BE2C (cell line): Measurements from ENCODE around the gene PHF14.

Experiments
- DNase-seq: peaks from one replicate; pipeline ENCODE4 v3.0.0-alpha.2; 2020
- H3K27me3 ChIP-seq: fragments of 250-450 bp; sonication (Bioruptor Pico); 2 replicates; pipeline ENCODE4 v1.5.1; 2020; ENCODE audit warnings: mild to moderate bottlenecking
- H3K36me3 ChIP-seq: fragments of 250-450 bp; sonication (Bioruptor Pico); 2 replicates; pipeline ENCODE4 v1.5.1; 2020; ENCODE audit warnings: mild to moderate bottlenecking
- H3K4me1 ChIP-seq: fragments of 250-450 bp; sonication (Bioruptor Pico); 2 replicates; pipeline ENCODE4 v1.5.1; 2020
- H3K4me3 ChIP-seq: 2 replicates; pipeline ENCODE4 v1.5.1; 2011; ENCODE audit warnings: low read depth, low read length
- H3K9me3 ChIP-seq: fragments of 250-450 bp; sonication (Bioruptor Pico); 2 replicates; pipeline ENCODE4 v1.5.1; 2020
- TF ChIP-seq, protein P1 (sequence below): IDR thresholded peaks from 2 replicates; pipeline ENCODE4 v1.5.1; 2012; ENCODE audit warnings: mild to moderate bottlenecking, low read depth, low read length

PHF14 gene

DNA sequence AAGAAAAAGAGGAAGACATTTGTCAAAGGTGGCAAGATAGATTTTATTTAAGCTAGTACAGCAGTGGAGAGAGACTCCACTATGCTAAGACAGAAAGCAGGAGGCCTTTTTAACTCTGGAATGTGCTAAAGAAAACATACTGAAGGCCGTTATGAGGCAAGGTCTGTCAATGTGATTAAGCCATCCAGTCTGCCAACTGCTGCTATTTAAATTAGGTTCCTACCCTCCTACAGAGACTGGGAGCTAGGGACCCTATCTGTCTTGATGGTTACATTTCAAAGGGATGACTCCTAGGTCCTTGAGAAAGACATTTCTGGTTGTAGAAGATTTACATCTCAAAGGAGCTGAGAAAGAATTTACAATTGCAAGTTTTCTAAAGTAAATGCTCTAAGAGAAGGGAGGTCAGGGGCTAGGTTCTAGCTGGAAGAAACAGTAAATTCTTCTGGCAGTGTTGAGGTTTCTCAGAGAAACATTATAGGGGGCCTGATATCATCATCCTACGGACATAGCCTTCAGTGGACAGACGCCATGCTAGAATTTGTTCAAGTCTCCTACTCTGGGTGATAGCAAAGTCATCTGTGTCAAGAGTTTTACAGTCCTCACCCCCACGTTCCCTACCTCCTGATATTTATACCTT lies 211.6 kb downstream of the PHF14 start:
- Histone ChIP-seq H3K4me3 (no peak overlapping the region), H3K27me3 (no peaks in the 10 kb centered on the region), H3K36me3 (no peaks in the 10 kb centered on the region), H3K4me1 (no peaks in the 10 kb centered on the region), H3K9me3 (no peaks in the 10 kb centered on the region)
- no peak for DNase-seq
- TF ChIP-seq, protein P1, sequence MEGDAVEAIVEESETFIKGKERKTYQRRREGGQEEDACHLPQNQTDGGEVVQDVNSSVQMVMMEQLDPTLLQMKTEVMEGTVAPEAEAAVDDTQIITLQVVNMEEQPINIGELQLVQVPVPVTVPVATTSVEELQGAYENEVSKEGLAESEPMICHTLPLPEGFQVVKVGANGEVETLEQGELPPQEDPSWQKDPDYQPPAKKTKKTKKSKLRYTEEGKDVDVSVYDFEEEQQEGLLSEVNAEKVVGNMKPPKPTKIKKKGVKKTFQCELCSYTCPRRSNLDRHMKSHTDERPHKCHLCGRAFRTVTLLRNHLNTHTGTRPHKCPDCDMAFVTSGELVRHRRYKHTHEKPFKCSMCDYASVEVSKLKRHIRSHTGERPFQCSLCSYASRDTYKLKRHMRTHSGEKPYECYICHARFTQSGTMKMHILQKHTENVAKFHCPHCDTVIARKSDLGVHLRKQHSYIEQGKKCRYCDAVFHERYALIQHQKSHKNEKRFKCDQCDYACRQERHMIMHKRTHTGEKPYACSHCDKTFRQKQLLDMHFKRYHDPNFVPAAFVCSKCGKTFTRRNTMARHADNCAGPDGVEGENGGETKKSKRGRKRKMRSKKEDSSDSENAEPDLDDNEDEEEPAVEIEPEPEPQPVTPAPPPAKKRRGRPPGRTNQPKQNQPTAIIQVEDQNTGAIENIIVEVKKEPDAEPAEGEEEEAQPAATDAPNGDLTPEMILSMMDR = no peak

DNA sequence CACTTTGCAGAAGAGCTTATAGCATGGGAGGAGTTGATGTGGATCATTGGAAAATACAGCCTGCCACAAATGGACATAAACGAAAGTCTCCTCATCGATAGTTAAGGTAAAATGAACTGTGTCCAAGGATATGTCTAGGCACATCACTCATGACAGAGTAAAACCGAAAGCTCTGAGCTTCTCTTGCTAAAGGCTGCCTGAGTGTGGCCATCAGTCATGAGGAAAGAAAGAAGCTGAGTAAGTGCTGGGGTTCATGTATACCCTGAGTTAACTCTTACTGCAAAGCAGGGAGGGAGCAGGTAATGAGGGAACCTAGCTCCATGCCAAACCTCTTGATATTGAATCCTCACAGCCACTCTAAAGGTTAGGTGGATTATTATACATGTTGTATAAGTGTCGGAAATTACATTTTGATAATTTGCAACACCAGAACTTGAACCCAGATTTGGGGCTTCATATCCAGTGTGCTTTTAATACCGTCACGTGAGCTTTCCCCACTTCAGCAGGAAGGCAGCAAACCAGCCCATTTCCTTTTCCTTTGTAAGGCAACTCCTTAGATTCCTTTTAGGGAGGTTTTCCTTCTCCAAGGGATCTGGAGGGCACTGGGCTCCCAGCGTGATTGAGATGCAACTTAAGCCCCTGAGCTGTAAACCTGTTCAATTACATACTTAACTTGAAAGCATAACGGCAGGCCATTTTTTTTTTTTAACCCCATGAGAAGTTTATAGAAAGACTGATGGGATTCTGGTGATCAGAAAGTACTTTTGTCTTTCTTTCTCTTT lies 215.0 kb downstream of the PHF14 start:
- Histone ChIP-seq H3K4me3 (no peak overlapping the region), H3K27me3 (no peaks in the 10 kb centered on the region), H3K36me3 (no peaks in the 10 kb centered on the region), H3K9me3 (no peaks in the 10 kb centered on the region), H3K4me1 (no peaks in the 10 kb centered on the region; the same call in none of the 2 replicates)
- DNase-seq = no peak
- TF ChIP-seq, protein P1 = no peak

DNA sequence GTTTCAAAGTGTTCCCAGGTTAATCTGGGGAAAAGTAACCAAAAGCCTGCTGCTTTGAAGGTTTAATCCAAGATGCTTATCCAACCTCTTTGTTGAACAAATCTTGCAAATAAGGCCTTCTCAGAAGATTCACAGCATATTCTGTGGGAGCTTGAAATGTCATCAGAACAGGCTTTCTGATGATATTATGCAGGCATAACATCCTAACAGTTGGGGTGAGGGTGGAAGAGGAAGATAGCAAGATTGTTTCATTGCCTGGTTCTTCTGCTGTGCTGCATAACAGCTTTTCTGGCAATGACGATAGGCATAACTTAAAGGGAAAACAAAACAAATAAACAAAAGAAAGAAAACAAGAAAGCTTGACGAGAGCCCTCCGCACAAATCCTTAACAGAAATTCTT lies 217.4 kb downstream of the PHF14 start:
- TF ChIP-seq, protein P1 = no peak
- H3K36me3 ChIP-seq = no peaks in the 10 kb centered on the region
- no peak for DNase-seq
- H3K27me3 ChIP-seq = no peaks in the 10 kb centered on the region
- H3K4me3 ChIP-seq = no peak overlapping the region
- H3K4me1 ChIP-seq = no peaks in the 10 kb centered on the region; the same call in none of the 2 replicates
- H3K9me3 ChIP-seq = no peaks in the 10 kb centered on the region

DNA sequence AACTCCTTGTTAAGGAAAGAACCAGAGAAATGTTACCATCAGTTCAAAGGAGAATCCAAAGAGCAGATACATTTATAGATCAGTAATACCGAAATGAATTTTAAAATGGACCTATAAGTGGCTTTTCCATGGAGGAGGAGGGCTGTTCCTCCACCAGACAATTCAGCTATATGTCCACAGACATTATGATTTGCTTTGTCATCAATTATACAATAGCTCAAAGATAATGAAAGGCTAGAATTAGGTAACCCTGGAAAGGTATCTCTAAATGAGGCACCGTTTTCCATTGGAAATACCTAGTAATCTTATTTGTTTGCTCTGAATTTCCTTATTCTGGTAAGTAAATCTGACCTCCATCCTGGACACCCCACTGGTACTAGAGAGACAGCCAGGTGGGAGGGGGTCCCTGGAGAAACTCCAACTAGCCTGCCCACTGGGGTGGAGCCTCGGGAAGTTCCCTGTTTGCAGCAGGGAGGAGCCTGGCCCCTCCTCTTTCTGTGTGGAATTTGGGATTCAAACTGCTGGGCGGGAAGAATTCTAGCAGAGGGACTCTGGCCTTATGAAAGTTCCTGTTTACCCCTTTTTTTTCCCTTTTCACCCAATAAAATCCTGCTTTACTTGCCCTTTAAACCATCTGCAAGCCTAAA lies 218.0 kb downstream of the PHF14 start:
- no peaks in the 10 kb centered on the region for H3K27me3 ChIP-seq
- H3K4me3 ChIP-seq = no peak overlapping the region
- no peaks in the 10 kb centered on the region for H3K36me3 ChIP-seq
- no peak for DNase-seq
- H3K4me1 ChIP-seq = no peaks in the 10 kb centered on the region; the same call in none of the 2 replicates
- TF ChIP-seq, protein P1 = no peak
- no peaks in the 10 kb centered on the region for H3K9me3 ChIP-seq

DNA sequence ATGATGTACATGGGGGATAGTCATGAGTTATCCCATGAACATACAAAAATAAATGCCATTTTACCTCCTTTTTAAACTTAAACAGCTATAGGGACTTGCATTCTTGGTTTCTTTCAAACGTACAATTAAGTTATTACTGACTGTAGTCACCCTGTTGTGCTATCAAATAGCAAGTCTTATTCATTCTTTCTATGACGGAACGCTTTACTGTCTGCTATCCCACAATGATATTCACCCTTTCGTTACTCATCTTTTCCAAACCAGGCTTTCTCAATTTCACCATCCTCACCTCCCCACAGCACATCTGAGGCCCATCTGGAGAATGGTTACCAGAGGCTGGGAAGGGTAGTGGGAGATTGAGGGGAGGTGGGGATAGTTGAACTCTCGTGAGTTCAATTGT lies 218.8 kb downstream of the PHF14 start:
- DNase-seq = no peak
- no peaks in the 10 kb centered on the region for H3K36me3 ChIP-seq
- no peak overlapping the region; the same call in 1 of the 2 replicates for H3K4me3 ChIP-seq
- no peaks in the 10 kb centered on the region for H3K27me3 ChIP-seq
- TF ChIP-seq, protein P1 = no peak
- no peaks in the 10 kb centered on the region for H3K9me3 ChIP-seq
- H3K4me1 ChIP-seq = no peaks in the 10 kb centered on the region; the same call in none of the 2 replicates
